NB4 (cell line): ENCODE data around the gene NEURL2.

Source experiments
- DNase-seq: peaks from one replicate; pipeline ENCODE4 v3.0.0; 2010; ENCODE audit warnings: low read depth
- H3K4me3 ChIP-seq: one replicate; pipeline ENCODE4 v1.5.1; 2011; ENCODE audit warnings: mild to moderate bottlenecking, low read depth, low read length, moderate library complexity
- MYC ChIP-seq: IDR thresholded peaks from 2 replicates; pipeline ENCODE4 v1.6.1; 2011; ENCODE audit warnings: low read depth, low read length
- POLR2A ChIP-seq: IDR thresholded peaks from 2 replicates; pipeline ENCODE4 v1.6.1; 2011; ENCODE audit warnings: mild to moderate bottlenecking; ENCODE audit not compliant: insufficient read length; ENCODE audit errors: extremely low read depth
- TF ChIP-seq, protein P1 (sequence below): IDR thresholded peaks from 2 replicates; pipeline ENCODE4 v1.6.1; 2011; ENCODE audit warnings: low read depth, low read length
- TF ChIP-seq, protein P2 (sequence below): IDR thresholded peaks from one replicate; pipeline ENCODE4 v1.5.1; 2012; ENCODE audit warnings: low read depth, low read length

Gene NEURL2

DNA sequence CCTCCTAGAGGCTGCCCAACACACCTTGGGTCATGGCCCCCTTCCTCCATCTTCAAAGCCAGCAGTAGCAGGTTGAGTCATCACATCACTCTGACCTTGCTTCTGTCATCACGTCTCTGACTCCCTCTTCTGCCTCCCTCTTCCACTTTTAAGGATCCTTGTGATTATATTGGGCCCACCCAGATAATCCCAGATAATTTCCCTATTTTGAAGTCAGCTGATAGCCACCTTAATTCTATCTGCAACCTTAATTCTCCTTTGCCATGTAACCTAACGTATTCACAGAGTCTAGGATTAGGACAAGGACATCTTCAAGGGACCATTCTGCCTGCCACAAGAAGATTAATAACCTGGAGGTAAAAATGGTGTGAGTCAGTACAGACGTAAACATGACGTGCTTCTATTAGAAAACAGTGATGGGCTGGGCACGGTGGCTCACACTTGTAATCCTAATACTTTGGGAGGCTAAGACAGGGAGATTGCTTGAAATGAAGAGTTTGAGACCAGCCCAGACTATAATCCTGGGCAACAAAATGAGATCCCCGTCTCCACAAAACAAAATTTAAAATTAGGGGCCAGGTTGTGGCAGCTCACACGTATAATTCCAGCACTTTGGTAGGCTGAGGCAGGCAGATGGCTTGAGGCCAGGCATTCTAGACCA, 30.3 kb downstream of the NEURL2 start:
- TF ChIP-seq POLR2A (no peak), MYC (no peak)
- TF ChIP-seq, protein P1, sequence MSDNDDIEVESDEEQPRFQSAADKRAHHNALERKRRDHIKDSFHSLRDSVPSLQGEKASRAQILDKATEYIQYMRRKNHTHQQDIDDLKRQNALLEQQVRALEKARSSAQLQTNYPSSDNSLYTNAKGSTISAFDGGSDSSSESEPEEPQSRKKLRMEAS = no peak
- TF ChIP-seq, protein P2, sequence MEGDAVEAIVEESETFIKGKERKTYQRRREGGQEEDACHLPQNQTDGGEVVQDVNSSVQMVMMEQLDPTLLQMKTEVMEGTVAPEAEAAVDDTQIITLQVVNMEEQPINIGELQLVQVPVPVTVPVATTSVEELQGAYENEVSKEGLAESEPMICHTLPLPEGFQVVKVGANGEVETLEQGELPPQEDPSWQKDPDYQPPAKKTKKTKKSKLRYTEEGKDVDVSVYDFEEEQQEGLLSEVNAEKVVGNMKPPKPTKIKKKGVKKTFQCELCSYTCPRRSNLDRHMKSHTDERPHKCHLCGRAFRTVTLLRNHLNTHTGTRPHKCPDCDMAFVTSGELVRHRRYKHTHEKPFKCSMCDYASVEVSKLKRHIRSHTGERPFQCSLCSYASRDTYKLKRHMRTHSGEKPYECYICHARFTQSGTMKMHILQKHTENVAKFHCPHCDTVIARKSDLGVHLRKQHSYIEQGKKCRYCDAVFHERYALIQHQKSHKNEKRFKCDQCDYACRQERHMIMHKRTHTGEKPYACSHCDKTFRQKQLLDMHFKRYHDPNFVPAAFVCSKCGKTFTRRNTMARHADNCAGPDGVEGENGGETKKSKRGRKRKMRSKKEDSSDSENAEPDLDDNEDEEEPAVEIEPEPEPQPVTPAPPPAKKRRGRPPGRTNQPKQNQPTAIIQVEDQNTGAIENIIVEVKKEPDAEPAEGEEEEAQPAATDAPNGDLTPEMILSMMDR = no peak
- DNase-seq = no peak
- no peak overlapping the region for H3K4me3 ChIP-seq

DNA sequence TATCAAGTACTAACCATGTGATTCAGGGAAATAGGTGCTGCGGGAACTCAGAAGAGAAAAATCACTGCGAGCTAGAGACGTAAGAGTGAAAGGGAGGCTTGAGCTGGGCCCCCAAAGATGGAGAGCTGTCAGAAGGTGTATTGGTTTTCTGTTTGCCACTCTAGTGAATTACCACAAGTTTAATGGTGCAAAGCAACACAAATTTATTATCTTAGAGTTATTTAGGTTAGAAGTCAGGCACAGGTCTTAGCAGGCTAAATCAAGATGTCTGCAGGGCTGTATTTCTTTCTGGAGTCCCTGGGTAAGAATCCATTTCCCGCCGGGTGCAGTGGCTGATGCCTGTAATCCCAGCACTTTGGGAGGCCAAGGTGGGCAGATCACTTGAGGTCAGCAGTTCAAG, 31.1 kb downstream of the NEURL2 start:
- TF ChIP-seq, protein P1 = no peak
- TF ChIP-seq POLR2A (no peak), MYC (no peak)
- TF ChIP-seq, protein P2 = no peak
- DNase-seq = no peak
- no peak overlapping the region for H3K4me3 ChIP-seq

DNA sequence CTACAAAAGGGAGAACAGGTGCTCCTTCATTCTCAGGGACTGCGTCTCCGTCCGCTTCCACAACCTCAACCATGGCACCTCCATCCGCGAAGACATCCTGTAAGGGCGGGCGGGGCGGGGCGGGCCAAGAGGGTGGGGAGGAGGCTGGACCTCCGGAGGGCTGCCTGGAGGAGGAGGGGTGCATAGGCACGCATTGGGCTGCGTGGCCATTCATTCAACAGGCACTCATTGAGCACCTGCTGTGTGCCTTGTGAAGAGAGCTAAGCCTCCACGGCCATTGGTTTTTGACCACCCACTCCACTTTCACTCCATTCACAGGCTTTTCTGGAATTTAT, 33.2 kb downstream of the NEURL2 start:
- TF ChIP-seq, protein P1 = peak; percentile 5; the same call in 1 of the 2 replicates
- TF ChIP-seq MYC = no peak
- DNase-seq = no peak
- peak overlapping the region; percentile 90 for H3K4me3 ChIP-seq

DNA sequence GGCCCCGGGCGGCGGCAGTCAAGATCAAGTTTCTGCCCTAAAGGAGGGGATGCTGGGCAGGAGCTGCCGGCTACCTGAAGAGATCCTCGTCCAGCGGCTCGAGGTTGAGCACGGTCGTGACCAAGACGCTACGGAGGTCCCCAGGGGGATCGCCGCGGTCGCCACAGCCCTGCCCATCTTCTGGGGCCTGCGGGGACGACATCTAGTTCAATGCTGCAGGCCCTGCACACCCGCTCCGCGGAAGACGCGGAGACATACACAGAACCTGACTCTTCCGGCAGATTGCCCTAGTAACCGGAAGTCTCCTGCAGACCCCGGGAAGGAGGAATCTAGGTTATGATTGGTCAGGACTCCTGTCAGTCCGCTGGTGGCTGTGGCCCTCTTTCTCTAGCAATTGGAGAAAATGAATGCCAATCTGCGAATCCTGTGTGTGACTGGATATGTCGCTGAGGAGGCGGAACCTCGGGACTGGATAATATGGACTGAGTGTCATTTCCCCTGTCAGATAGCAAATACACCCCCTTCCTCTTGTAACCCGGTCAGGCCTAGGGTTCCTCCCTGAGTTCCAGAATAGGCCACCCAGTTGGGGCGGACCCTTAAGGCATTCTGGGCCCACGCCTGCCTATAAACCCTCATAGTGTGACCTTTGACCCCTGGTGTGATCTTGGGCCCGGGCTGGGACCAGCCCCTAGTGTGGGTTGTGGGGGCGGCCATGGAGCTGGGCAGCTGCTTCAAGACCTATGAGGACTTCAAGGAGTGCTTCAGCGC, 33.7 kb downstream of the NEURL2 start, which contains the start of the genes ACOT8 and ZSWIM3:
Gene ACOT8 (minus strand): TSS at position 279 of the 768 bp plus-strand sequence. CDS start 77 bp downstream, at position 202.
Gene ZSWIM3 (plus strand): TSS at position 501 of the 768 bp plus-strand sequence. CDS start 212 bp downstream, at position 713.
- H3K4me3 ChIP-seq = peak within 1 kb of the TSS; percentile 90
- TF ChIP-seq MYC (peak; percentile 18; the same call in 1 of the 2 replicates), POLR2A (peak; percentile 80)
- TF ChIP-seq, protein P1 = 0 out of 2 replicates have a peak, but pooled peaks have one; percentile 3
- TF ChIP-seq, protein P2 = no peak

DNA sequence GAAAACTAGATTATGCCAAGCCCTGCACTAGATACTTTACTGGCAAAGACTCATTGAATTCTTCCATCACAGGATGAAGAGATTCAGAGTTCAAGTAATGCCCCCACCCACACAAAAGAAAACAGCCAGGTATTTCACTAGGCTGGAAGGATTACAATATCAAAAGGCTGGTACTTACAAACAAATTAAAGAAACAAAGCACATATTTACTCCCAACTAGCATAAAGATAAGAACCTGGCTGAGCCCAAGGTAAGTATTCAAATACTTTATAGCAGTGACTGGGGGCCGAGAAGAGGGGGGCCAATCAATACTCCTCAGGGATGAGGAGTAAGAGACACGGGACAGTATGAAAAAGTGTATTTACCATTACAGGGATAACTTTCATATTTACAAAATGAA, 37.5 kb downstream of the NEURL2 start:
- TF ChIP-seq POLR2A (no peak), MYC (no peak)
- TF ChIP-seq, protein P1 = no peak
- TF ChIP-seq, protein P2 = no peak
- no peak for DNase-seq
- no peak overlapping the region for H3K4me3 ChIP-seq

More for the DNA sequence above, 33.7 kb downstream of the NEURL2 start, which contains the start of the genes ACOT8 and ZSWIM3:
- DNase-seq = peak; percentile 100

DNA sequence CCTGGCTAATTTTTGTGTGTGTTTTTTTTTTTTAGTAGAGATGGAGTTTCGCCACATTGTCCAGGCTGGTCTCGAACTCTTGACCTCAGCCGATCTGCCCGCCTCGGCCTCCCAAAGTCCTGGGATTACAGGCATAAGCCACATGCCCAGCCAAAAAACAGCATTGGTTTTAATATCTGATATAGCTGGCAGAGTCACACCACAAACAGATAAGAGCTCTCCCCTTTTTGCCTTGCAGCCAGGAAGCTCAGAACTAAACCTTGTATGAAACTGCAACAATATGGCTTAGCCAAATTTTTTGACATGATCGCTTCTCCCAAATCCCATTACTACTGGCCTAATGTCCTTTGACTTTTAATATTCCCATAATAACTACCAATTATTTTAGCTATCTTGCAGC, 38.7 kb downstream of the NEURL2 start:
- DNase-seq = no peak

More for the DNA sequence above, 38.7 kb downstream of the NEURL2 start:
- no peak overlapping the region for H3K4me3 ChIP-seq
- TF ChIP-seq, protein P2 = no peak
- TF ChIP-seq, protein P1 = no peak
- TF ChIP-seq POLR2A (no peak), MYC (no peak)
